Left ventricle myocardium inferior (tissue), 1 donor: Measurements from ENCODE around the gene BNIP1. TPM values are rescaled to one million over a fixed set of nuclear protein-coding genes. Genes with fewer than 3 reads are reported as not detected.
A peak's percentile ranks its signal among the peaks of the same experiment; 100 is the strongest.

Experiments
- DNase-seq: peaks from one replicate; pipeline ENCODE4 v3.0.0-alpha.2; 2020
- H3K27ac ChIP-seq: fragments of 200-600 bp; replicated peaks from 2 replicates; pipeline ENCODE4 v1.8.0; 2021
- H3K27me3 ChIP-seq: fragments of 200-600 bp; 2 replicates; pipeline ENCODE4 v1.8.0; 2021; ENCODE audit warnings: low read depth
- H3K36me3 ChIP-seq: fragments of 200-600 bp; 2 replicates; pipeline ENCODE4 v1.8.0; 2021
- H3K4me1 ChIP-seq: fragments of 200-600 bp; 2 replicates; pipeline ENCODE4 v1.8.0; 2021
- H3K4me3 ChIP-seq: fragments of 200-600 bp; 2 replicates; pipeline ENCODE4 v1.8.0; 2021; ENCODE audit warnings: mild to moderate bottlenecking, moderate library complexity
- H3K9me3 ChIP-seq: fragments of 200-600 bp; replicated peaks from 2 replicates; pipeline ENCODE4 v1.8.0; 2021
- CTCF ChIP-seq: fragments of 200-600 bp; IDR thresholded peaks from 2 replicates; pipeline ENCODE4 v1.8.0; 2021; ENCODE audit warnings: antibody characterized with exemption, mild to moderate bottlenecking, borderline replicate concordance
- intact Hi-C: fragments of 100-400 bp; cut with micrococcal nuclease; formaldehyde crosslinking; loops from one replicate; pipeline ENCODE4 v1.11.0; 2022
- total RNA-seq: library from RNA; stranded (reverse); fragmentation: NEBNext Ultra II Directional; extraction: Animal tissue kit (Norgen Biotek cat#: 25700); gene quantifications from one replicate; pipeline ENCODE4 v1.2.1, GENCODE V29; 2021
- donor health status: DM: no; HTN: yes; CAD: no; lungs with severe emphysema.

Gene BNIP1
- total RNA-seq, 1 donor from 2014 or later, result 11.7 TPM

GRCh38 chr5:173196133-173196952, 52.0 kb downstream of the BNIP1 start:
- H3K9me3 ChIP-seq, result peaks cover 14% of the 10 kb centered on the region
- no peaks in the 10 kb centered on the region for H3K27me3 ChIP-seq
- no peak overlapping the region for H3K4me3 ChIP-seq
- H3K4me1 ChIP-seq, result peaks cover 24% of the 10 kb centered on the region
- peak overlapping the region; percentile 77 for H3K27ac ChIP-seq
- no peaks in the 10 kb centered on the region for H3K36me3 ChIP-seq
- peak; percentile 50 for DNase-seq
- no peak for TF ChIP-seq CTCF
- intact Hi-C loops, result no loop called here

DNA sequence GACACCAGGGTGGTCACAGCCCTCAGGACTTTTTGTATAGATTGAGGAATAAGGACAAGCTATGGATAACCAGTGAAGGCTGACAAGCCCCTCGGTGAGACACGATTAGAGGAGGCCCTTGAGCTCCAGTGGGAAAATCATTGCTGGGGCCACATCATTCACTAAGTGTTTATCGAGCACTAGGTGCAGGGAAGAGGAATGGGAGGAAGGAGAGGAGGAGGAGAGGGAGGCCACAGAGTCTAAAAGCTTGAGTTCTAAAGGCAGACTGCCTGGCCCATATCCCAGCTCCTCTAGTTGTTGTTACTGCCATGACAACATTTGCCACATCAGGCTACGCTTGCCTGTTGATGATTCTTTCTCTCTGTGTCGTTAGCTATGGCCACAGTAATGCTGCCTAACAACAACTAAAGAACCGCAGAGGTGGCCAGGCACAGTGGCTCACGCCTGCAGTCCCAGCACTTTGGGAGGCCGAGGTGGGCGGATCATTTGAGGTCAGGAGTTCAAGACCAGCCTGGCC, 53.1 kb downstream of the BNIP1 start:
- Histone ChIP-seq H3K4me1 (peaks cover 24% of the 10 kb centered on the region), H3K36me3 (no peaks in the 10 kb centered on the region), H3K9me3 (peaks cover 14% of the 10 kb centered on the region), H3K4me3 (no peak overlapping the region), H3K27ac (peak overlapping the region; percentile 77), H3K27me3 (peaks cover 10% of the 10 kb centered on the region)
- intact Hi-C loops, result no loop called here
- no peak for DNase-seq
- TF ChIP-seq CTCF, result no peak

GRCh38 chr5:173198049-173198448, 53.7 kb downstream of the BNIP1 start:
- intact Hi-C loops, result no loop called here
- Histone ChIP-seq H3K27ac (peak overlapping the region; percentile 77), H3K36me3 (no peaks in the 10 kb centered on the region), H3K27me3 (peaks cover 16% of the 10 kb centered on the region), H3K4me1 (peaks cover 24% of the 10 kb centered on the region), H3K4me3 (no peak overlapping the region), H3K9me3 (peaks cover 14% of the 10 kb centered on the region)
- no peak for TF ChIP-seq CTCF
- DNase-seq, result peak; percentile 40

- peaks cover 24% of the 10 kb centered on the region for H3K4me1 ChIP-seq
- H3K9me3 ChIP-seq, result peaks cover 14% of the 10 kb centered on the region
- H3K4me3 ChIP-seq, result no peak overlapping the region
- no peaks in the 10 kb centered on the region for H3K36me3 ChIP-seq
- H3K27ac ChIP-seq, result no peak overlapping the region
- no peak for TF ChIP-seq CTCF
- intact Hi-C loops, result no loop called here
- H3K27me3 ChIP-seq, result peaks cover 26% of the 10 kb centered on the region
- no peak for DNase-seq
Observed at GRCh38 chr5:173200356-173200755, 56.0 kb downstream of the BNIP1 start.

GRCh38 chr5:173201636-173202265, 57.4 kb downstream of the BNIP1 start:
- H3K4me1 ChIP-seq, result peaks cover 12% of the 10 kb centered on the region
- TF ChIP-seq CTCF, result no peak

More at GRCh38 chr5:173201636-173202265, 57.4 kb downstream of the BNIP1 start:
- H3K9me3 ChIP-seq, result peaks cover 14% of the 10 kb centered on the region
- no peaks in the 10 kb centered on the region for H3K36me3 ChIP-seq
- no peak overlapping the region for H3K4me3 ChIP-seq
- no peak for DNase-seq
- intact Hi-C loops, result no loop called here
- peaks cover 34% of the 10 kb centered on the region for H3K27me3 ChIP-seq
- H3K27ac ChIP-seq, result no peak overlapping the region
